DND-41 (cell line): ENCODE results near the gene CEP126.

Experiments used
- ATAC-seq: fragments of 200-7000 bp; cut with Tn5 transposase; 3 replicates; pipeline ENCODE4 v1.9.1; 2021; ENCODE audit warnings: low read depth; ENCODE audit not compliant: insufficient read depth
- DNase-seq: peaks from one replicate; pipeline ENCODE4 v3.0.0-alpha.2; 2020
- H2AFZ ChIP-seq: 2 replicates; pipeline ENCODE4 v1.6.0; 2012; ENCODE audit warnings: low read depth, low read length
- H3K27ac ChIP-seq: 2 replicates; pipeline ENCODE4 v1.5.1; 2012; ENCODE audit warnings: low read length, inconsistent platforms
- H3K27me3 ChIP-seq: fragments of 200-600 bp; sonication (generic); 2 replicates; pipeline ENCODE4 v1.6.0; 2012; ENCODE audit warnings: low read length, mild to moderate bottlenecking, inconsistent platforms; ENCODE audit not compliant: insufficient read depth, poor library complexity
- H3K36me3 ChIP-seq: 2 replicates; pipeline ENCODE4 v1.5.1; 2012; ENCODE audit warnings: low read length, inconsistent platforms; ENCODE audit not compliant: insufficient read depth
- H3K4me1 ChIP-seq: 2 replicates; pipeline ENCODE4 v1.5.1; 2012; ENCODE audit warnings: mild to moderate bottlenecking, low read length; ENCODE audit not compliant: insufficient read depth
- H3K4me2 ChIP-seq: 2 replicates; pipeline ENCODE4 v1.6.0; 2012; ENCODE audit warnings: mild to moderate bottlenecking, moderate library complexity, low read length, inconsistent platforms; ENCODE audit not compliant: insufficient read depth
- H3K4me3 ChIP-seq, 2 experiments: fragments of 200-600 bp in 1 of 2; shearing (Covaris generic) in 1 of 2; 2 replicates each; pipeline ENCODE4 v1.5.1; 2012 to 2016; ENCODE audit warnings: inconsistent platforms in 2 of 2, low read length in 2 of 2, mild to moderate bottlenecking in 2 of 2, low read depth in 1 of 2, moderate library complexity in 1 of 2
- H3K79me2 ChIP-seq: 2 replicates; pipeline ENCODE4 v1.6.0; 2012; ENCODE audit warnings: low read length, inconsistent platforms; ENCODE audit not compliant: insufficient read depth
- H3K9ac ChIP-seq: 2 replicates; pipeline ENCODE4 v1.6.0; 2012; ENCODE audit warnings: low read depth, mild to moderate bottlenecking, inconsistent platforms, low read length, moderate library complexity
- H3K9me3 ChIP-seq: 2 replicates; pipeline ENCODE4 v1.5.1; 2012; ENCODE audit warnings: low read length, moderate library complexity, mild to moderate bottlenecking, inconsistent platforms; ENCODE audit not compliant: insufficient read depth, severe bottlenecking
- H4K20me1 ChIP-seq: 2 replicates; pipeline ENCODE4 v1.6.0; 2012; ENCODE audit warnings: low read length; ENCODE audit not compliant: insufficient read depth
- EZH2 ChIP-seq: IDR thresholded peaks from 3 replicates; pipeline ENCODE4 v1.6.1; 2012; ENCODE audit warnings: borderline replicate concordance, low read depth, mild to moderate bottlenecking, moderate library complexity, low read length, inconsistent platforms; ENCODE audit not compliant: severe bottlenecking
- TF ChIP-seq, protein P1 (sequence below): IDR thresholded peaks from 2 replicates; pipeline ENCODE4 v1.5.1; 2012; ENCODE audit warnings: borderline replicate concordance, low read length, moderate library complexity, mild to moderate bottlenecking; ENCODE audit not compliant: poor library complexity, severe bottlenecking; ENCODE audit errors: extremely low read depth

The CEP126 gene

DNA sequence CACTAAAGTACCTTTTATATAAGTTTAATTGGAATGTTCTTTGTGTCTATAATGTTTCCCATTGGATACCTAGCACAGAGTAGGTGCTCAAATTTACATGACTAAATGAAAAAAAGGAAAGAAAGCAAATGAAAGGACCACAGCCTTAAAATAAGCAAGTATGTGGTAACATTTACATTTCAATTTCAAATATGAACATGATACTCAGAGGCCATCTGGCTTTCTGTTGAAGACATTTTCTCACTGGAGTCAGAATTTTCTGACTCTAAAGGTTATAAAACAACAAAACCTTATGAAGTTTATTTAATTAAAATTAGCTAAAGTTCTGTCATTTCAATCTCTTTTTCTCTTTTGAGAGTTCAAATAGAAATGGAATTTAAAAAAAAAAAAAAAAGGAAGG lies 2.4 kb downstream of the CEP126 start:
- H3K9ac ChIP-seq = no peak overlapping the region
- no peak overlapping the region for H2AFZ ChIP-seq
- DNase-seq = no peak
- H3K36me3 ChIP-seq = no peaks in the 10 kb centered on the region
- H3K79me2 ChIP-seq = no peaks in the 10 kb centered on the region
- H3K4me2 ChIP-seq = no peak overlapping the region
- TF ChIP-seq, protein P1, sequence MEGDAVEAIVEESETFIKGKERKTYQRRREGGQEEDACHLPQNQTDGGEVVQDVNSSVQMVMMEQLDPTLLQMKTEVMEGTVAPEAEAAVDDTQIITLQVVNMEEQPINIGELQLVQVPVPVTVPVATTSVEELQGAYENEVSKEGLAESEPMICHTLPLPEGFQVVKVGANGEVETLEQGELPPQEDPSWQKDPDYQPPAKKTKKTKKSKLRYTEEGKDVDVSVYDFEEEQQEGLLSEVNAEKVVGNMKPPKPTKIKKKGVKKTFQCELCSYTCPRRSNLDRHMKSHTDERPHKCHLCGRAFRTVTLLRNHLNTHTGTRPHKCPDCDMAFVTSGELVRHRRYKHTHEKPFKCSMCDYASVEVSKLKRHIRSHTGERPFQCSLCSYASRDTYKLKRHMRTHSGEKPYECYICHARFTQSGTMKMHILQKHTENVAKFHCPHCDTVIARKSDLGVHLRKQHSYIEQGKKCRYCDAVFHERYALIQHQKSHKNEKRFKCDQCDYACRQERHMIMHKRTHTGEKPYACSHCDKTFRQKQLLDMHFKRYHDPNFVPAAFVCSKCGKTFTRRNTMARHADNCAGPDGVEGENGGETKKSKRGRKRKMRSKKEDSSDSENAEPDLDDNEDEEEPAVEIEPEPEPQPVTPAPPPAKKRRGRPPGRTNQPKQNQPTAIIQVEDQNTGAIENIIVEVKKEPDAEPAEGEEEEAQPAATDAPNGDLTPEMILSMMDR = no peak
- TF ChIP-seq EZH2 = no peak
- no peaks in the 10 kb centered on the region for H3K9me3 ChIP-seq
- no peaks in the 10 kb centered on the region for H3K27me3 ChIP-seq
- H3K4me1 ChIP-seq = peaks cover 22% of the 10 kb centered on the region
- H4K20me1 ChIP-seq = no peaks in the 10 kb centered on the region
- H3K4me3 ChIP-seq = no peak overlapping the region
- ATAC-seq = no peak
- H3K27ac ChIP-seq = no peak overlapping the region

DNA sequence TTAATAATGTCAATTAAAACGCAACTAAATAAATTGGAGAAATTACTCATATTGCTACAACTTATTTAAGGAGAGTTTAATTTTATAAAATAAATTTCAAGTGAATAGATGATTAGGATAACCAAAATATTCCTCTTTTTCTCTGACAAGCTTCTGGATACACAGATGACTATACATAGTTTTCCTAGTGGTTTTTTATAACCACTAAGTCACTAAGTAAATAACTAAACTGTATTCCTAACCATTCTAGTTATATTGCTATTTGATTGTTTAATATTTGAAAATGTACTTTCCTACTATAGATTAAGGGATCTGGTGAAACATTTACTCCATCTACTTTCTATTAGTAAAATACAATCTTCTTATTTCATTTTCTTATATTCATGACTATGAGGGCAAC lies 6.2 kb downstream of the CEP126 start:
- no peak overlapping the region for H3K9ac ChIP-seq
- H3K27me3 ChIP-seq = no peaks in the 10 kb centered on the region
- H2AFZ ChIP-seq = no peak overlapping the region
- ATAC-seq (no peak), DNase-seq (no peak)
- no peak overlapping the region for H3K4me3 ChIP-seq
- no peak overlapping the region for H3K27ac ChIP-seq
- no peaks in the 10 kb centered on the region for H3K36me3 ChIP-seq
- TF ChIP-seq, protein P1 = no peak
- H3K79me2 ChIP-seq = no peaks in the 10 kb centered on the region
- no peaks in the 10 kb centered on the region for H3K9me3 ChIP-seq
- H3K4me2 ChIP-seq = no peak overlapping the region
- no peaks in the 10 kb centered on the region for H4K20me1 ChIP-seq
- H3K4me1 ChIP-seq = peaks cover 6% of the 10 kb centered on the region

DNA sequence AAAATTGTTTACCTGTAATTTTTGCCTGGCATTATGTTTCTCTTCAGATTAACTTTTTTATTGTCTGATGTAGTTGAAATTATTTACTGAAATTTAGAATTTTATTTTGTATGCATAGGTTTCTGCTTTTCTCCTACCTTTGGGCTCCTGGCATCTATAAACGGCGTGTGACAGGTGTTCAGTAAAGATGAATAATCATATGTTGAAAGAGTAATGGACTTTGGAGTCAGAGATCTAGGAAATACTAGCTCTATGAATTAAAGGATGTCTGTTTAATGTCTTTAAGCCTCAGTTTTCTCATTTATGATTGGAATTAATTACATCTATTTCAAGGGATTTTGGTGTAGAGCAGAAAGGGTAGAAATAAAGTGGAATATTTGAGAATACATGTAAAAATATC lies 8.7 kb downstream of the CEP126 start:
- no peaks in the 10 kb centered on the region for H3K4me1 ChIP-seq
- no peaks in the 10 kb centered on the region for H4K20me1 ChIP-seq
- TF ChIP-seq EZH2 = no peak
- TF ChIP-seq, protein P1 = no peak
- H3K9ac ChIP-seq = no peak overlapping the region
- H3K79me2 ChIP-seq = no peaks in the 10 kb centered on the region
- no peaks in the 10 kb centered on the region for H3K27me3 ChIP-seq
- H3K9me3 ChIP-seq = no peaks in the 10 kb centered on the region
- H2AFZ ChIP-seq = no peak overlapping the region
- no peak overlapping the region for H3K4me3 ChIP-seq
- H3K36me3 ChIP-seq = no peaks in the 10 kb centered on the region
- ATAC-seq = no peak
- no peak overlapping the region for H3K4me2 ChIP-seq
- no peak overlapping the region for H3K27ac ChIP-seq
- no peak for DNase-seq

DNA sequence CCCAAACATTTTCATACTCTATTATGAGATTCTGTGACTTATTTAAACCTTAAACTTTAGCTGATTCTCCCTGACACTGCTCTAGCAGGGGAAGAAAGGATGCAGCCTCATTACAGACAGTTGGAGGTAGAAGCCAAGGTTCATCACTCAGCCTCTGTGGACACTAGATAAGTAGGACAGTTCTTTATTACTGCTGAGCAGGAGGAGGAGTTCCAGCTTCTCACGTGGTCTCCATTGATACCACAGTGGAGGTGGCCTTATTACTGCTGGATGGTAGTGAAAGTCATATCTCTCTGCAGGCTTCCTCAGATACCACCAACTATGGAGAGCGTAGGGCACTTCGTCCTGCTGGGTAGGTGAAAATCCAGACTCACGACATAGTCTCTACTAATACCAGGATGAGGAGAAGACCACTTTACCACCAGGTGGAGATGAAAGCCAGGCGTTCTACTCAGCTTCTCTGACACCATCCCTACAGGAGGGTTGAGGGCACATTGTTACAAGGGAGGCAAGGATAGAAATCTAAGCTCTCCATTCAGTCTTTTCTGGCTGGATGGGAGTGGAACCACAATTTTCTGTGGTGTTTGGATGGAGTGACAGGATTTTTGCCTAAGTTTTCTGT lies 14.6 kb downstream of the CEP126 start:
- Histone ChIP-seq H3K9ac (no peak overlapping the region), H3K79me2 (no peaks in the 10 kb centered on the region), H3K9me3 (no peaks in the 10 kb centered on the region), H2AFZ (no peak overlapping the region), H3K4me2 (no peak overlapping the region), H3K27ac (no peak overlapping the region), H4K20me1 (no peaks in the 10 kb centered on the region), H3K4me3 (no peak overlapping the region), H3K4me1 (no peaks in the 10 kb centered on the region), H3K27me3 (no peaks in the 10 kb centered on the region), H3K36me3 (no peaks in the 10 kb centered on the region)
- TF ChIP-seq, protein P1 = no peak
- TF ChIP-seq EZH2 = no peak
- no peak for DNase-seq
- no peak for ATAC-seq
